Epithelial cell of proximal tubule (primary cell): ENCODE results near the gene CRIM1. TPM values are rescaled to one million over a fixed set of nuclear protein-coding genes. Genes with fewer than 3 reads are reported as not detected.

Source experiments
- DNase-seq: peaks from one replicate; pipeline ENCODE4 v3.0.0-alpha.2; 2011; ENCODE audit warnings: low read depth
- H3K4me3 ChIP-seq: 2 replicates; pipeline ENCODE4 v1.5.1; 2011; ENCODE audit warnings: low read depth, mild to moderate bottlenecking, low read length
- CTCF ChIP-seq: conservative IDR thresholded peaks from 2 replicates; pipeline ENCODE4 v1.5.1; 2012; ENCODE audit warnings: low read depth, mild to moderate bottlenecking, low read length
- total RNA-seq: library from RNA; depleted of rRNA; stranded (reverse); fragments of >200 nt; gene quantifications from 2 replicates; pipeline ENCODE4 v1.2.3, GENCODE V29; 2015

CRIM1 gene
- total RNA-seq, 1 donor from 2014 or later: 143 TPM

DNA sequence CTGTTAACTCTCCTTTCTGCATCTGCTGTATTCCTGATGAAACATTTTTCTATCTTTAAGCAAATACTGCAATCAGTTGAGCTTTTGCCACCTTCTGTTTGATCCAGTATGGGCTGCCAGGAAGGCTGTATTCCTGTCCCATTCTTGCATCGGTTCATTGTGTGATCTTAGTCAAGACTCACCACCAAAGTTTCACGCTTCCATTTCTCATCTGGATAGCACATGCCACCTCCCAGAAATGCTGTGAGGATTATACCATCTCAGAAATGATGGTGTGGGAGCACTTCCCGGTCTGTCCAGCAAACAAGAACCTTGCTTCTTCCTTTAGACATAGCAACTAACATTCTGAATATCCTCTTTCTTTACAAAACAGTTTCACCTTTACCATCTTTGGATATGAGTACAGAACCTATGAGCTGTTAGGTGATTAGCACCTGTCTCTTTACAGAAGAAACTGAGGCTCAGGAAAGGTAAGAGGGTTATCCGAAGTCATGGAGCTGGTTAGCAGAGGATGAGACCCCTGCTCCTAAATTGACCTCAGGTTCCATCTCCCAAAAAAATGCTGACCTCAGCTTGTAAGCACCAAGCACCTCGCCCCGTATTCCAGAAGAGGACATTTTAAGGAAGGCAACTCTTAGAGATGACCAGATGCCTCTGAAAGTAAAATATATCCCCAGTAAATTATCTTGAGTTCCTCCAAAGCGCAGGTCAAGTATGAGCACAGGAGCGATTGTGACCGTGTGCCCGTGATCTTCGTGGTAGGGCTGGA lies 185.6 kb downstream of the CRIM1 start:
- DNase-seq: no peak
- TF ChIP-seq CTCF: no peak
- H3K4me3 ChIP-seq: no peak overlapping the region

DNA sequence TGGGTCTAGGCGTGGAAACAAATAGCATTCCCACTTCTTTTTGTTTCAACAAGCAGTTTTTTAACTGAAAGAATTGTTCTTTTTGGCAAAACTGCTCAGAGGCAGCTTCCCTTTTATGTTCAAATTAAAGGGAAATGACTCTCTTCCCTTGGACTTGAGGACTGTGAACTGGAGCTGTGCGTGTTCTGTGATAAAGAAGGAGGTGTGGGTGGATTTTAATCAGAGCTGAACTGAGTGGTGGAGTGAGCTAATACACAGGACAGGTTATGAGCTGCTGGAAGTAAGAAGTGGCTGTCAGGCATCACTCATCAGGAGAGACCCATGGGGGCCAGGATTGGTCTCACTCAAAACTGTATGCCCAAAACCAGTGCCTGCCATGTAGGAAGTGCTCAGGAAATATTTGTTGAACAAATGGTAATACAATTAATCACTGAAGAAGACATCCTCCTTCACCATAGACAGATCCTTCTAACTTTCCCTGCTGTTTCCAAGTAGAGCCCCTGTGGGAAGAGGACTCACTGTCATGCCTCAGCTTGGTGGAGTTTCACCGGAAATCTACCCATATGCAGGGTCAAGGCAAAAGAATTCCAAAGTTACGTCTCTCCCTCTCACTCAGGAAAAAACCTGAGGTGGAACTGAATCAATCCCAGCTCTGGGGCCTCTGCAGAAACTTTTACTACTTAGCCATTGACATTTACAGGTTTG lies 186.5 kb downstream of the CRIM1 start:
- H3K4me3 ChIP-seq: no peak overlapping the region
- no peak for TF ChIP-seq CTCF
- DNase-seq: no peak

DNA sequence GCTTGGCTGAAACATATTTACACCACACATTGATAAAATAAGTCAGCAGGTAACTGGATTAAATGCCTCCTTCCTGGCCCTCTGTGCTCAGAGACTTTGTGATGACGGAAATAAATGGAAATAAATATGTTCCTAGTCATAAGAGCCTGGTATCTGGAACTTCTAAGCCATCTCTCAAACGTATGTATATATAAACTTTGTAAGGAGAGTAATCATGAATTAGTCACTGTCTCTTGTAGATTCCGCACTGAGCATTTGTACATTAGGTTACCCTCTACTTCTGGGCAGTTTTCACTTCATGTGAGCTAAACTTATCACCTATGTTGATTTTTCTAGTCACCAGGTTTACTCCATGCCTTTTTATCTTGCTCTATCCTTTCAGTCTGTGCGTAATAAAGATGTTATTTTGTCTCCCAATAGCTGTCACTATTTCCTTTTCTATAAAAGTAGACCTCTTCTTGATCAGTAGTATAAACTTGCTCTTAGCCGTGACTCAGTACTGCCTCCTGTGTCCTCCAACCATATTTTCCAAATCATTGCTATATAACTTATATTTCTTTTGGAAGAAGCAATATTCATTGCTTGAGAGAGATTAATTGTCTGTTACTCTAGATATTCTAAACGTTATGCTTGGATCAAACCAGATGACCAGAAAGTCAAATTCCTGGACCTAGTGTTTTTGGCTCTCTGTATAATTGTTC lies 189.2 kb downstream of the CRIM1 start:
- DNase-seq: no peak
- peak; percentile 48 for TF ChIP-seq CTCF
- no peak overlapping the region for H3K4me3 ChIP-seq

DNA sequence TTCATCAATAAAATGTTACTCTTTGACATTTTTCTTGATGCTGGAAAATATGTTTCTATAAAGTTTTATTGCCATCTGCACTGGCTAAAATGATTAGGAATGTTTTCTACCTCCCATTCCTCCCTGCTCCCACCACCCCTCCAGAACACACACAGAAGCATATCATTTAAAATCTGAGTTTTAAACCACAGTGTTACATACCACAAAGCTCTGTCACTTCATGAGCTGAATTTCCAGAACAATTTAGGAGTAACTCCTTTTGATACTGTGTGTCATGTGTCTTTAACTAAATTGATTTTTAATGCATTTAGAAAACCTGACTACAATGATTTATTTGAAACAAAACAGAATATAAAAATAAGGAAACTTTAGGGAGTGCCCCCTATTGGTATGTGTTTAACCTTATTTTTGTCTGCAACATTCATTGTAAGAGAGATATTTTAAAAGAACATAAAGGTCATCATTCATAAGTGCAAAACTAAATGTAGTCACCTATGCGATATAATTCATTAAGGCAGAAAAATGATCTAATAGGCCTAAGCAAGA lies 190.4 kb downstream of the CRIM1 start:
- DNase-seq: no peak
- no peak for TF ChIP-seq CTCF
- no peak overlapping the region for H3K4me3 ChIP-seq

DNA sequence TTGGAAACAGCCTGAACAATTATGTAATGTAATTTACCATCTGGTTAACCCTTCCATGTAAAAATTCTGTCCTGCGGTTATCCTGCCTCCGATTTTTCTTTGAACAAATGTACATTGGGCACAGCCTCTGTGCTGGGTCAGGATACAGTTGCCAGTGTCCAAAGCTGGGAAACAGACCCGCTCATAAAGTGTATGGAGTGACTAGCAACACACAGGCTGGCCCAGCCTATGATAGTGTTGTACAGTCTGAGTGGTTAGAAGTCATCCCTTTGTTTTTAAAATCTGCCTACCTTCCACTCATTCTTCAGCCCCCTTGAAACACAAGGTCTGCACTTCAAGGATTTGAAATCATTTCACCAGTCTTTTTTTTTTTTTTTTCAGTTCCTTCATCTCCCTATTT lies 192.3 kb downstream of the CRIM1 start:
- no peak for TF ChIP-seq CTCF
- no peak for DNase-seq
- H3K4me3 ChIP-seq: no peak overlapping the region

- DNase-seq: no peak
- no peak for TF ChIP-seq CTCF
- no peak overlapping the region for H3K4me3 ChIP-seq
Observed at GRCh38 chr2:36549165-36549574, 193.6 kb downstream of the CRIM1 start.
